HL-60 (cell line): ENCODE results near the gene POFUT1.

Source experiments
- CTCF ChIP-seq: IDR thresholded peaks from one replicate; pipeline ENCODE4 v1.5.1; 2011; ENCODE audit warnings: low read length, control low read depth, inconsistent platforms; ENCODE audit not compliant: insufficient read depth
- POLR2AphosphoS5 ChIP-seq: IDR thresholded peaks from 2 replicates; pipeline ENCODE4 v1.6.1; 2012; ENCODE audit warnings: low read depth
- SPI1 ChIP-seq: IDR thresholded peaks from 2 replicates; pipeline ENCODE4 v1.6.1; 2012; ENCODE audit warnings: low read depth, mild to moderate bottlenecking, borderline replicate concordance

DNA sequence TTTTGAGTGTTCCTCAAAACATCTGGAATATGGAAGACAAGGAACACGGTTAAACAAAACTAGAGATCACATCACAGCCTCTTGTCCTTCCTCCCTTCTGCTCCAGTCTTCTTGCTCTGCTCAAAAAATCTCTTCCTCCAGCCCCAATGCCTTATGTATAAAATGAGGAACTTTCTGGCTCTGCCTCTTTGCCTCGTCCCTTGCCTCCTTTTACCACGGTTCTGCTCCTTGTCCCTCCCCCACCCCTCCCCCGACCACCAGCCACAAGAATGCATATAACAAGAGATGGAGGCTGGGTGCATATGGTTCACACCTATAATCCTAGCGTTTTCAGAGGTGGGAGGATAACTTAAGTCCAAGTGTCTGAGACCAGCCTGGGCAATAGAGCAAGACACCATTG, 43.7 kb upstream of the POFUT1 start:
- TF ChIP-seq CTCF = no peak
- TF ChIP-seq POLR2AphosphoS5 = no peak
- no peak for TF ChIP-seq SPI1
